HFF-Myc (cell line): ENCODE data around the gene ADAR.

Experiments
- DNase-seq: peaks from one replicate; pipeline ENCODE4 v3.0.0-alpha.2; 2011; ENCODE audit warnings: low read depth; ENCODE audit errors: extremely low read depth
- H3K4me3 ChIP-seq: replicated peaks from 2 replicates; pipeline ENCODE4 v1.5.1; 2011; ENCODE audit warnings: low read depth, mild to moderate bottlenecking, control low read depth, low read length
- CTCF ChIP-seq: IDR thresholded peaks from 2 replicates; pipeline ENCODE4 v1.5.1; 2012; ENCODE audit warnings: mild to moderate bottlenecking, low read depth, low read length, control low read depth; ENCODE audit errors: missing control alignments

ADAR gene

GRCh38 chr1:154623358-154623757 is 15.4 kb upstream of the ADAR start:
- H3K4me3 ChIP-seq: no peak overlapping the region
- no peak for TF ChIP-seq CTCF
- no peak for DNase-seq

- DNase-seq: no peak
- TF ChIP-seq CTCF: no peak
- no peak overlapping the region for H3K4me3 ChIP-seq
Measured at GRCh38 chr1:154622503-154623039, 14.6 kb upstream of the ADAR start.

GRCh38 chr1:154621875-154622274 is 13.9 kb upstream of the ADAR start:
- TF ChIP-seq CTCF: no peak
- no peak for DNase-seq
- H3K4me3 ChIP-seq: no peak overlapping the region

- no peak overlapping the region for H3K4me3 ChIP-seq
- TF ChIP-seq CTCF: no peak
- no peak for DNase-seq
Measured at GRCh38 chr1:154620751-154621150, 12.8 kb upstream of the ADAR start.

- DNase-seq: no peak
- H3K4me3 ChIP-seq: no peak overlapping the region
- TF ChIP-seq CTCF: no peak
Measured at GRCh38 chr1:154619181-154619948, 11.4 kb upstream of the ADAR start.

GRCh38 chr1:154616659-154617345 is 8.8 kb upstream of the ADAR start:
- no peak for DNase-seq
- TF ChIP-seq CTCF: no peak
- no peak overlapping the region for H3K4me3 ChIP-seq
